GM20431 (cell line): Measurements from ENCODE around the gene CHST9.
"Not testable (repeated sequence)": the region's sequence is repeated elsewhere in the genome, so short reads cannot be mapped to it uniquely, and the experiment has no call there.

Experiments used
- in situ Hi-C: fragments of 300-500 bp; cut with MseI, MboI; formaldehyde crosslinking; loops from one replicate; pipeline ENCODE4 v1.15.0; 2020; ENCODE audit warnings: low sequenced_read_pairs; ENCODE audit not compliant: unreplicated experiment

CHST9 gene

GRCh38 chr18:27110319-27110718, 74.8 kb downstream of the CHST9 start:
- in situ Hi-C loops = no loop called here

GRCh38 chr18:27109451-27109850, 75.7 kb downstream of the CHST9 start:
- in situ Hi-C loops = no loop called here

GRCh38 chr18:27108842-27109241, 76.3 kb downstream of the CHST9 start:
- in situ Hi-C loops = no loop called here

GRCh38 chr18:27104743-27105142, 80.4 kb downstream of the CHST9 start:
- in situ Hi-C loops = no loop called here

GRCh38 chr18:27094621-27095020, 90.5 kb downstream of the CHST9 start:
- in situ Hi-C loops = no loop called here

- in situ Hi-C loops = not testable (repeated sequence)
Measured at GRCh38 chr18:27093290-27093689, 91.8 kb downstream of the CHST9 start.

GRCh38 chr18:27081701-27082100, 103.4 kb downstream of the CHST9 start:
- in situ Hi-C loops = no loop called here

- in situ Hi-C loops = no loop called here
Measured at GRCh38 chr18:27075828-27076227, 109.3 kb downstream of the CHST9 start.

- in situ Hi-C loops = no loop called here
Measured at GRCh38 chr18:27073404-27073830, 111.7 kb downstream of the CHST9 start.

- in situ Hi-C loops = no loop called here
Measured at GRCh38 chr18:27064673-27065072, 120.4 kb downstream of the CHST9 start.

- in situ Hi-C loops = no loop called here
Measured at GRCh38 chr18:27062802-27063201, 122.3 kb downstream of the CHST9 start.

GRCh38 chr18:27061488-27062095, 123.5 kb downstream of the CHST9 start:
- in situ Hi-C loops = no loop called here

- in situ Hi-C loops = no loop called here
Measured at GRCh38 chr18:27057519-27058234, 127.4 kb downstream of the CHST9 start.

- in situ Hi-C loops = no loop called here
Measured at GRCh38 chr18:27054926-27055325, 130.2 kb downstream of the CHST9 start.

GRCh38 chr18:27049969-27050368, 135.1 kb downstream of the CHST9 start:
- in situ Hi-C loops = no loop called here

- in situ Hi-C loops = no loop called here
Measured at GRCh38 chr18:27045342-27045741, 139.8 kb downstream of the CHST9 start.

GRCh38 chr18:27042177-27042576, 142.9 kb downstream of the CHST9 start:
- in situ Hi-C loops = no loop called here

GRCh38 chr18:27040796-27041195, 144.3 kb downstream of the CHST9 start:
- in situ Hi-C loops = no loop called here

- in situ Hi-C loops = no loop called here
Measured at GRCh38 chr18:27033722-27034121, 151.4 kb downstream of the CHST9 start.

GRCh38 chr18:27030421-27030820, 154.7 kb downstream of the CHST9 start:
- in situ Hi-C loops = no loop called here

GRCh38 chr18:27022477-27022876, 162.6 kb downstream of the CHST9 start:
- in situ Hi-C loops = no loop called here
